ENCODE measurements around the gene SLC25A10.
"Not testable (repeated sequence)": the region's sequence is repeated elsewhere in the genome, so short reads cannot be mapped to it uniquely, and the experiment has no call there.

Gene SLC25A10

GRCh38 chr17:81739593-81739992 lies 27.5 kb downstream of the SLC25A10 start:
- DNase-seq; intact Hi-C loops (cut with DNase I): not testable (repeated sequence)

GRCh38 chr17:81740395-81740961 lies 28.4 kb downstream of the SLC25A10 start:
- intact Hi-C loops (cut with DNase I), result no loop called here
- no peak for DNase-seq

- intact Hi-C loops (cut with DNase I), result no loop called here
- no peak for DNase-seq
These were observed 29.0 kb downstream of the SLC25A10 start for GRCh38 chr17:81741049-81741593.

GRCh38 chr17:81741594-81742452 lies 29.7 kb downstream of the SLC25A10 start:
- intact Hi-C loops (cut with DNase I), result no loop called here
- peak in 1 of 10 donors; percentile 67 for DNase-seq
